Type B pancreatic cell (in vitro differentiated cells): Measurements from ENCODE around the gene UBE2E1. TPM values are rescaled to one million over a fixed set of nuclear protein-coding genes. Genes with fewer than 3 reads are reported as not detected.
A peak's percentile ranks its signal among the peaks of the same experiment; 100 is the strongest.

Source experiments
- DNase-seq: peaks from one replicate; pipeline ENCODE4 v3.0.0; 2021; ENCODE audit warnings: mixed read lengths; ENCODE audit not compliant: unreplicated experiment; ENCODE audit errors: extremely low spot score
- H3K27ac Mint-ChIP-seq: 2 replicates; pipeline ENCODE4 v1.8.0; 2021; ENCODE audit warnings: mild to moderate bottlenecking, mixed read lengths
- H3K27me3 Mint-ChIP-seq: 2 replicates; pipeline ENCODE4 v1.8.0; 2021; ENCODE audit warnings: mixed read lengths
- H3K36me3 Mint-ChIP-seq: 2 replicates; pipeline ENCODE4 v1.8.0; 2021; ENCODE audit warnings: mixed read lengths
- H3K4me1 Mint-ChIP-seq: one replicate; pipeline ENCODE4 v1.8.0; 2021; ENCODE audit warnings: mixed read lengths; ENCODE audit not compliant: unreplicated experiment
- H3K4me3 Mint-ChIP-seq: 2 replicates; pipeline ENCODE4 v1.8.0; 2021; ENCODE audit warnings: mild to moderate bottlenecking, mixed read lengths
- H3K9me3 Mint-ChIP-seq: 2 replicates; pipeline ENCODE4 v1.8.0; 2021; ENCODE audit warnings: mixed read lengths
- CTCF ChIP-seq: fragments of 200-600 bp; sonication (generic); conservative IDR thresholded peaks from 2 replicates; pipeline ENCODE4 v1.5.0; 2021; ENCODE audit warnings: antibody characterized with exemption, mild to moderate bottlenecking
- total RNA-seq: library from RNA; stranded (reverse); gene quantifications from 2 replicates; pipeline ENCODE4 v1.2.1, GENCODE V29; 2021; ENCODE audit warnings: low replicate concordance

UBE2E1 gene
- total RNA-seq, 1 donor from 2014 or later, result 110 TPM

- no peak overlapping the region for H3K27ac Mint-ChIP-seq
- peak overlapping the region; percentile 2 for H3K4me3 Mint-ChIP-seq
- DNase-seq, result no peak
- H3K9me3 Mint-ChIP-seq, result no peaks in the 10 kb centered on the region
- H3K4me1 Mint-ChIP-seq, result peaks cover 48% of the 10 kb centered on the region
- no peak for TF ChIP-seq CTCF
- peaks cover 19% of the 10 kb centered on the region for H3K36me3 Mint-ChIP-seq
- no peaks in the 10 kb centered on the region for H3K27me3 Mint-ChIP-seq
These were observed 53.4 kb downstream of the UBE2E1 start for GRCh38 chr3:23859012-23859743.

GRCh38 chr3:23859839-23860382 is 54.2 kb downstream of the UBE2E1 start:
- no peak for TF ChIP-seq CTCF
- Mint-ChIP-seq H3K27me3 (no peaks in the 10 kb centered on the region), H3K9me3 (no peaks in the 10 kb centered on the region), H3K4me3 (no peak overlapping the region), H3K27ac (no peak overlapping the region), H3K4me1 (peaks cover 55% of the 10 kb centered on the region), H3K36me3 (peaks cover 20% of the 10 kb centered on the region)
- no peak for DNase-seq

- Mint-ChIP-seq H3K9me3 (no peaks in the 10 kb centered on the region), H3K27ac (no peak overlapping the region), H3K4me1 (peaks cover 68% of the 10 kb centered on the region), H3K27me3 (no peaks in the 10 kb centered on the region), H3K36me3 (peaks cover 20% of the 10 kb centered on the region), H3K4me3 (no peak overlapping the region)
- DNase-seq, result no peak
- TF ChIP-seq CTCF, result no peak
These were observed 55.9 kb downstream of the UBE2E1 start for GRCh38 chr3:23861689-23862088.

GRCh38 chr3:23863060-23863459 is 57.3 kb downstream of the UBE2E1 start:
- peaks cover 65% of the 10 kb centered on the region for H3K4me1 Mint-ChIP-seq

GRCh38 chr3:23864931-23865330 is 59.2 kb downstream of the UBE2E1 start:
- Mint-ChIP-seq H3K27ac (peak overlapping the region; percentile 0), H3K9me3 (no peaks in the 10 kb centered on the region), H3K4me1 (peaks cover 61% of the 10 kb centered on the region), H3K4me3 (no peak overlapping the region), H3K36me3 (peaks cover 21% of the 10 kb centered on the region), H3K27me3 (no peaks in the 10 kb centered on the region)
- no peak for TF ChIP-seq CTCF
- no peak for DNase-seq

More at GRCh38 chr3:23863060-23863459, 57.3 kb downstream of the UBE2E1 start:
- no peak for TF ChIP-seq CTCF
- H3K27me3 Mint-ChIP-seq, result no peaks in the 10 kb centered on the region
- H3K4me3 Mint-ChIP-seq, result no peak overlapping the region
- peaks cover 20% of the 10 kb centered on the region for H3K36me3 Mint-ChIP-seq
- no peak for DNase-seq
- no peak overlapping the region for H3K27ac Mint-ChIP-seq
- H3K9me3 Mint-ChIP-seq, result no peaks in the 10 kb centered on the region
